GM12878 (cell line): Measurements from ENCODE around the gene SLC19A2. TPM values are rescaled to one million over a fixed set of nuclear protein-coding genes. Genes with fewer than 3 reads are reported as not detected.

Experiments used
- ATAC-seq: fragments of 200-7000 bp; cut with Tn5 transposase; 3 replicates; pipeline ENCODE4 v1.9.1; 2020; ENCODE audit warnings: mild to moderate bottlenecking, moderate library complexity
- BruUV-seq: library from RNA; stranded (reverse); fragments of 400-500 nt; replicated peaks from 2 replicates; lab custom pipeline; 2021; lab: Mats Ljungman, UMichigan
- CTCF ChIA-PET: fragments of 300-600 bp; sonication (Branson Sonifier 250); formaldehyde crosslinking; extraction: SDS; loops from one replicate; lab custom pipeline; 2021; ENCODE audit warnings: inconsistent platforms; lab: Yijun Ruan, JAX
- POLR2A ChIA-PET: fragments of 350-600 bp; formaldehyde crosslinking; extraction: SDS; loops from one replicate; lab custom pipeline; 2021; ENCODE audit warnings: inconsistent platforms; lab: Charles Lee
- RAD21 ChIA-PET: fragments of 300-600 bp; sonication (Branson Sonifier 250); formaldehyde crosslinking; loops from one replicate; lab custom pipeline; 2023; ENCODE audit warnings: antibody characterized with exemption; ENCODE audit not compliant: unreplicated experiment; lab: Charles Lee
- SMC1A ChIA-PET: fragments of 300-600 bp; sonication (Branson Sonifier 250); formaldehyde crosslinking; loops from one replicate; lab custom pipeline; 2023; ENCODE audit not compliant: unreplicated experiment, uncharacterized antibody; lab: Charles Lee
- DNase-seq: peaks from one replicate; pipeline ENCODE4 v3.0.0-alpha.2; 2011; ENCODE audit warnings: low read depth, low spot score
- FAIRE-seq: peaks from 3 replicates; lab custom pipeline; 2011; peaks lifted over from hg19 to GRCh38; lab: Jason Lieb, UNC
- H2AFZ ChIP-seq: 2 replicates; pipeline ENCODE4 v1.6.0; 2011; ENCODE audit warnings: low read depth, low read length, control low read depth; ENCODE audit not compliant: control insufficient read depth
- H3K27ac ChIP-seq: 2 replicates; pipeline ENCODE4 v1.5.1; 2011; ENCODE audit warnings: control low read depth; ENCODE audit not compliant: control insufficient read depth, insufficient read depth
- H3K27me3 ChIP-seq, 2 experiments: replicated peaks in 1 of 2; 2 replicates each; pipeline versions ENCODE4 v1.6.0 to v1.6.1; 2011; ENCODE audit warnings: low read length in 1 of 2; ENCODE audit not compliant: control insufficient read depth in 2 of 2, insufficient read depth in 2 of 2
- H3K36me3 ChIP-seq, 2 experiments: 2 replicates each; pipeline ENCODE4 v1.5.1; 2011; ENCODE audit warnings: low read length in 1 of 2; ENCODE audit not compliant: control insufficient read depth in 2 of 2, insufficient read depth in 2 of 2
- H3K4me1 ChIP-seq: 2 replicates; pipeline ENCODE4 v1.6.1; 2011; ENCODE audit warnings: mild to moderate bottlenecking, low read length, moderate library complexity, mixed read lengths; ENCODE audit not compliant: control insufficient read depth, insufficient read depth
- H3K4me2 ChIP-seq: 2 replicates; pipeline ENCODE4 v1.6.0; 2011; ENCODE audit warnings: control low read depth; ENCODE audit not compliant: control insufficient read depth, insufficient read depth
- H3K4me3 ChIP-seq: fragments of 200-600 bp; sonication (generic); 2 replicates; pipeline ENCODE4 v1.5.1; 2016
- H3K79me2 ChIP-seq: 2 replicates; pipeline ENCODE4 v1.6.0; 2011; ENCODE audit warnings: low read length; ENCODE audit not compliant: control insufficient read depth, insufficient read depth
- H3K9ac ChIP-seq: 2 replicates; pipeline ENCODE4 v1.8.0; 2011; ENCODE audit warnings: low read length, control low read depth, mixed read lengths; ENCODE audit not compliant: control insufficient read depth, insufficient read depth
- H3K9me3 ChIP-seq: replicated peaks from 3 replicates; pipeline ENCODE4 v1.5.1; 2011; ENCODE audit warnings: mild to moderate bottlenecking, low read length; ENCODE audit not compliant: control insufficient read depth, insufficient read depth
- H4K20me1 ChIP-seq: 2 replicates; pipeline ENCODE4 v1.6.0; 2011; ENCODE audit not compliant: control insufficient read depth, insufficient read depth
- ATF2 ChIP-seq: IDR thresholded peaks from 2 replicates; pipeline ENCODE4 v1.6.1; 2012; ENCODE audit warnings: low read length, inconsistent platforms
- BMI1 ChIP-seq: fragments of 450-650 bp; IDR thresholded peaks from 2 replicates; pipeline ENCODE4 v1.6.1; 2016; ENCODE audit warnings: mild to moderate bottlenecking, moderate library complexity, borderline replicate concordance
- E2F4 ChIP-seq: IDR thresholded peaks from 2 replicates; pipeline ENCODE4 v1.6.1; 2012; ENCODE audit warnings: low read depth, low read length, improper control_type of control experiment
- EGR1 ChIP-seq, 2 experiments: IDR thresholded peaks; 1 replicate in 1 of 2; 2 replicates in 1 of 2; pipeline ENCODE4 v1.6.1; 2011 to 2012; ENCODE audit warnings: low read depth in 2 of 2, low read length in 2 of 2, borderline replicate concordance in 1 of 2, mild to moderate bottlenecking in 1 of 2, moderate library complexity in 1 of 2
- EP300 ChIP-seq, 2 experiments: fragments of 150-350 bp in 1 of 2; IDR thresholded peaks; 2 replicates each; pipeline ENCODE4 v1.6.1; 2011 to 2012; ENCODE audit warnings: low read depth in 2 of 2, low read length in 2 of 2, borderline replicate concordance in 1 of 2, improper control_type of control experiment in 1 of 2, inconsistent platforms in 1 of 2; ENCODE audit not compliant: control insufficient read depth in 1 of 2
- FOXK2 ChIP-seq: fragments of 450-650 bp; IDR thresholded peaks from 2 replicates; pipeline ENCODE4 v1.6.1; 2017; ENCODE audit warnings: mild to moderate bottlenecking, moderate library complexity
- HDAC2 ChIP-seq: fragments of 200-600 bp; sonication (generic); IDR thresholded peaks from 2 replicates; pipeline ENCODE4 v1.6.1; 2017
- HDAC6 ChIP-seq: fragments of 200-600 bp; sonication (generic); IDR thresholded peaks from one replicate; pipeline ENCODE4 v1.8.0; 2017; ENCODE audit warnings: antibody characterized with exemption; ENCODE audit not compliant: unreplicated experiment
- IRF4 ChIP-seq: IDR thresholded peaks from 2 replicates; pipeline ENCODE4 v1.6.1; 2011; ENCODE audit warnings: low read depth, low read length
- JUND ChIP-seq: IDR thresholded peaks from 2 replicates; pipeline ENCODE4 v1.6.1; 2012; ENCODE audit warnings: low read depth, mild to moderate bottlenecking, low read length, improper control_type of control experiment, moderate library complexity
- KAT2A ChIP-seq: conservative IDR thresholded peaks from 2 replicates; pipeline ENCODE4 v1.6.1; 2011; ENCODE audit warnings: low read depth, low read length; ENCODE audit not compliant: control insufficient read depth
- MTA3 ChIP-seq: IDR thresholded peaks from 2 replicates; pipeline ENCODE4 v1.6.1; 2012; ENCODE audit warnings: low read length, inconsistent platforms, borderline replicate concordance
- SMAD1 ChIP-seq: fragments of 450-650 bp; IDR thresholded peaks from 2 replicates; pipeline ENCODE4 v1.6.1; 2018; ENCODE audit warnings: mild to moderate bottlenecking, low read depth; ENCODE audit not compliant: partially characterized antibody
- SPI1 ChIP-seq: IDR thresholded peaks from 2 replicates; pipeline ENCODE4 v1.6.1; 2011; ENCODE audit warnings: low read depth, mild to moderate bottlenecking, low read length, moderate library complexity, borderline replicate concordance; ENCODE audit not compliant: insufficient read depth
- WRNIP1 ChIP-seq: IDR thresholded peaks from 2 replicates; pipeline ENCODE4 v1.6.1; 2011; ENCODE audit warnings: low read depth, low read length, improper control_type of control experiment, borderline replicate concordance
- WGBS: methylation state at CpG from one replicate; pipeline ENCODE4 v1.1.6; 2016; ENCODE audit warnings: low lambda C conversion rate; ENCODE audit not compliant: insufficient replicate concordance, insufficient coverage; ENCODE audit errors: missing lambda C conversion rate; 5-methylcytosine and 5-hydroxymethylcytosine counted together
- in situ Hi-C: fragments of 300-500 bp; cut with MboI; formaldehyde crosslinking; loops from 9 replicates; pipeline ENCODE4 v1.14.3; 2018; ENCODE audit warnings: mixed read lengths
- intact Hi-C: fragments of 100-400 bp; cut with micrococcal nuclease; formaldehyde crosslinking; loops from one replicate; pipeline ENCODE4 v1.14.2; 2022; ENCODE audit not compliant: unreplicated experiment
- polyA plus RNA-seq, 11 experiments: library from polyadenylated mRNA; depleted of rRNA in 4 of 11; unstranded in 6 of 11; stranded (reverse) in 5 of 11; fragments of >200 nt; fragmentation: Nextera tagmentation in 4 of 11; fragmentation: Illumina TruSeq in 1 of 11; extraction: Ambion mirVana in 4 of 11; extraction: Trizol in 1 of 11; gene quantifications; 1 replicate in 1 of 11; 2 replicates in 10 of 11; pipeline versions ENCODE4 v1.2.1 to v1.2.3, GENCODE V29; 2011 to 2016; ENCODE audit warnings: inconsistent platforms in 2 of 11, missing spikeins in 2 of 11, low read depth in 1 of 11
- total RNA-seq, 4 experiments: library from RNA; depleted of rRNA in 3 of 4; stranded (reverse); fragments of >200 nt in 3 of 4; fragmentation: Illumina TruSeq in 1 of 4; extraction: Trizol in 1 of 4; gene quantifications; 2 replicates each; pipeline versions ENCODE4 v1.2.1 to v1.2.3, GENCODE V29; 2013 to 2021

SLC19A2 gene
- total and polyA plus RNA-seq, 10 of the 15 experiments (the other 5 are each of a cell fraction or from before 2014, with no cell fraction given), result 1.2 to 7.8 (median 2.5) TPM

GRCh38 chr1:169473347-169473746 is 12.4 kb downstream of the SLC19A2 start:
- RAD21 ChIA-PET, result no interaction called here
- CTCF ChIA-PET, result interaction anchor here (0.6 to 1.1 kb wide), 2 partner anchors 9 to 337 kb away, joined by 3 to 4 read pairs; no protein-coding TSS in a partner anchor
- in situ Hi-C loops, result loop anchor here (5.0 kb wide), 1 partner anchor 74 kb away; no protein-coding TSS in a partner anchor
- no peak for FAIRE-seq
- no TSS peak for BruUV-seq
- Histone ChIP-seq H3K79me2 (no peaks in the 10 kb centered on the region), H3K9me3 (no peaks in the 10 kb centered on the region), H3K9ac (no peak overlapping the region), H4K20me1 (no peaks in the 10 kb centered on the region), H3K27me3 (no peaks in the 10 kb centered on the region), H2AFZ (no peak overlapping the region), H3K4me1 (no peaks in the 10 kb centered on the region), H3K4me2 (no peak overlapping the region), H3K4me3 (no peak overlapping the region), H3K36me3 (0 out of 4 replicates have a peak, but pooled peaks cover 0 to 1% of the 10 kb centered on the region in 2 experiments), H3K27ac (no peak overlapping the region)
- no peak for TF ChIP-seq EP300 (IDR thresholded peaks at IDR 0.05; ENCODE audit: borderline replicate concordance in 1 of 2, control insufficient read depth in 1 of 2, low read depth in 2 of 2, low read length in 2 of 2)
- no peak for TF ChIP-seq BMI1
- no peak for TF ChIP-seq SPI1
- POLR2A ChIA-PET, result no interaction called here
- no peak for ATAC-seq
- DNase-seq, result no peak
- SMC1A ChIA-PET, result interaction anchor here (1.0 to 1.8 kb wide), 5 partner anchors 9 to 1030 kb away, joined by 3 to 6 read pairs (median 3); no protein-coding TSS in a partner anchor
- 100% methylated on average over 4 of the region's 5 CpGs for WGBS
- intact Hi-C loops, result no loop called here

- Histone ChIP-seq H3K9ac (no peak overlapping the region), H3K27me3 (no peaks in the 10 kb centered on the region), H4K20me1 (no peaks in the 10 kb centered on the region), H3K4me2 (no peak overlapping the region), H3K27ac (no peak overlapping the region), H3K36me3 (peaks cover 1% of the 10 kb centered on the region in 2 experiments; a peak in 1 of 4 replicates), H2AFZ (no peak overlapping the region), H3K79me2 (no peaks in the 10 kb centered on the region), H3K4me1 (no peaks in the 10 kb centered on the region), H3K4me3 (no peak overlapping the region), H3K9me3 (no peaks in the 10 kb centered on the region)
- BruUV-seq, result no TSS peak
- CTCF ChIA-PET, result interaction anchor here (0.6 to 1.1 kb wide), 2 partner anchors 10 to 338 kb away, joined by 3 to 4 read pairs; no protein-coding TSS in a partner anchor
- FAIRE-seq, result no peak
- POLR2A ChIA-PET, result no interaction called here
- WGBS, result 97% methylated on average over 3 of the region's 3 CpGs
- DNase-seq, result no peak
- SMC1A ChIA-PET, result interaction anchor here (1.0 to 1.8 kb wide), 4 partner anchors 10 to 1029 kb away, joined by 3 to 6 read pairs (median 3); no protein-coding TSS in a partner anchor
- ATAC-seq, result no peak
- intact Hi-C loops (no loop called here), in situ Hi-C loops (loop anchor here (5.0 kb wide), 1 partner anchor 75 kb away; no protein-coding TSS in a partner anchor)
- RAD21 ChIA-PET, result interaction anchor here (1.0 kb wide), 1 partner anchor 74 kb away, joined by 3 read pairs; no protein-coding TSS in a partner anchor
- TF ChIP-seq IRF4 (no peak), E2F4 (no peak), SMAD1 (no peak), MTA3 (no peak), ATF2 (no peak), FOXK2 (no peak), WRNIP1 (no peak), HDAC2 (no peak), HDAC6 (no peak), JUND (no peak), EGR1 (IDR thresholded peaks at IDR 0.05; ENCODE audit: borderline replicate concordance in 1 of 2, low read depth in 2 of 2, low read length in 2 of 2) (no peak), KAT2A (no peak)
Observed at GRCh38 chr1:169472738-169473137, 13.0 kb downstream of the SLC19A2 start.
